ENCODE results near the gene SPEG.
"Not testable (repeated sequence)": the region's sequence is repeated elsewhere in the genome, so short reads cannot be mapped to it uniquely, and the experiment has no call there.

Gene SPEG

DNA sequence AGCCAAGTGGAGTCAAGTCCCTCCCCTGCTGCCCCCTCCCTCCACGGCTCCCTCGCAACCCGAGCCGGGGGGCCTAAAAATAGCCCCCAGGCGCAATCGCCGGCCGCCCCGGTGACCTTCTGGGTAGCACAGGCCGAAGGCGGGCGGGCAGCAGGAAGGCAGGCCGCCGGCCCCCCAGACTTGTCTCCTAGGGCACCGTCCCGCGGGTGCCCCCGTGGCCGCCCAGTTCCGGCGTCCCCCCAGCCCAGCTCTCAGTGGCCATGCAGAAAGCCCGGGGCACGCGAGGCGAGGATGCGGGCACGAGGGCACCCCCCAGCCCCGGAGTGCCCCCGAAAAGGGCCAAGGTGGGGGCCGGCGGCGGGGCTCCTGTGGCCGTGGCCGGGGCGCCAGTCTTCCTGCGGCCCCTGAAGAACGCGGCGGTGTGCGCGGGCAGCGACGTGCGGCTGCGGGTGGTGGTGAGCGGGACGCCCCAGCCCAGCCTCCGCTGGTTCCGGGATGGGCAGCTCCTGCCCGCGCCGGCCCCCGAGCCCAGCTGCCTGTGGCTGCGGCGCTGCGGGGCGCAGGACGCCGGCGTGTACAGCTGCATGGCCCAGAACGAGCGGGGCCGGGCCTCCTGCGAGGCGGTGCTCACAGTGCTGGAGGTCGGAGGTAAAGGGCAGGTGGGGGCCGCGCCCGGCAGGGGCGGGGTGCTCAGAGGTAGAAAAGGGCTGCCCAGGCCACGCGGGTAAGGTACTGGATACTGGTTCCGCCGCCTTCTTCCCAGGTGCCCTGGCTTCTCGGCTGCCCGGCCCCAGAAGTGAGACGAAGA is at the start of gene SPEG:
SPEG (plus strand) TSS at position 126 of the 808 bp plus-strand sequence; CDS start at position 261, 135 bp downstream.
- no peak for DNase-seq (ENCODE audit: low spot score)

DNA sequence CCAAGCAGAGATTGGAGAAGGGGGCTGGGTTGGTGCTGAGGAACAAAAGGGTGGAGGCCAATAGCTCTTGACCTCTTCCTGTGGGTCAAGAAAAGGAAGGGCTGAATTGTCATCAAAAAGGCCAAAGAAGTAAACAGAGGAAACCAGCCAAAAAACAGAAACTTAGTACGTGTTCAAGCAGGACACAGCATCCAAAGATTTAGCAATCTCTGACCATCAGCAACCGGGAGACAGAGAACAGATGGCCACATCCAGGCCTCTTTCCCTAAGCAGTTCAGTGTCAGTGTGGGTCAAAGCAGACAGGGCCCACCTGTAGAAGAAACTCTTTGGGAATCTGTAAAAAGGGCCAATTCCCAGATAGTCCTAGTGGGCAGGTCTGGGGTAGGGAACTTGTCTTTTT is 49.8 kb upstream of the SPEG start:
- no peak for DNase-seq (ENCODE audit: low spot score)

DNA sequence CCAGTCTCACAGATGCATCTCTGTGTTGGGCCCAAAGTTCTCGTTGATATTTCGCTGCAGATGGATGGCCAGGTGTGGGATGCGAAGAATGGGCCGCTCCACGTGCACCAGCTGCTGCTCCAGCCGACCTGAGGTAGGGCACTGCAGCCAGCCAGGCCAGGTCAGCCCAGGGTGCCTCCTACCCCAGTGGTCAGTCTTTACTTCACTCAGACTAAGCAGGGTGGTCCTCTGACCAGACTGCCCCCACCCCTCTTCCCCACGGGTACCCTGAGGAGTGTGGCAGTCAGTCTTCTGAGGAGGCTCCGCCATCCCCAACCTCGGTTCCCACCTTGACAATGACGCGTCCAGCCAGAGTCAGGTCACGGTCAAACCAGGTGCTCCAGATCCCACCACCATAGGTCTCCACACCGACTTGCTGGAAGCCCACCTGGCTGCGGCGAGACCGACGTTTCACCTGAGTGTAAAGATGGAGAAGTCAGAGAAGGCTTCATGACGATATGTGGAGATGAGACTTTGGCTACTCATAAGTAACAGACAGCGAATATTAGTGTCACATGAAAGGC is 48.6 kb upstream of the SPEG start:
- no peak for DNase-seq (ENCODE audit: low spot score)

DNA sequence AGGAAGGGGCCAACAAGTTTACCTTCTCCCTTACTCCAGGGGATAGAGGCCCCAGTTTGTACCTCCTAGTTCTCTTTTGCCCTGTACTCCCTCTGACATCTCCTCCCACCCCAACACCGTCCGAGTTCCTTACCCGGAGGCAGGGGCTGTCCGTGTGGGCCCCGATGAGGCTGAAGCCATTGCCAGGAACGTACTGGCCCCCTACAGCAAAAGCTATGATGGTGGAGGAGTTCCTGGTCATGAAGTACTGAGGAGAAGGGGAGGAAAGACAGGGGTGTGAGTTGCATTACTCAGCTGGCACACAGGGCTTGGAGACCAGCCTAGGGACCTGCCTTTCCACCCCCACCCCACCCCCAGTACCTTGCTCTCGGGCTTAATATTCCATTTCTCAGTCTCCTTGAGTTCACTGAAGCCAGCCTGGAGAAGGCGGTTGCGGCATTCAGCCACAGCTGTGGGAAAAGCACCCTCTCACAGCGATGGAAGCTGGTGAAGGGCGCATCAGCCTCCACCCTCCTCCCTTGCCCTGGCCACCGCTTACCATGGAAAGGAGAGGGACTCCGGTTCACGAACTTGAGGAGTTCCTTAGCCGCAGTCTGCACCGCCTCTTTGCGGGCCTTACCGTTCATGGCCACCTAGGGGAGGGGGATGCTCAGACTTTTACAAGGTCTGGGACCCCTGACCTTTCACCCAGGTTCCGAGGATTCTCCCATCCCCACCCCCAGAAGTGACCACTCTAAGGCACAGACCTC is 47.9 kb upstream of the SPEG start:
- no peak for DNase-seq (ENCODE audit: low spot score)

DNA sequence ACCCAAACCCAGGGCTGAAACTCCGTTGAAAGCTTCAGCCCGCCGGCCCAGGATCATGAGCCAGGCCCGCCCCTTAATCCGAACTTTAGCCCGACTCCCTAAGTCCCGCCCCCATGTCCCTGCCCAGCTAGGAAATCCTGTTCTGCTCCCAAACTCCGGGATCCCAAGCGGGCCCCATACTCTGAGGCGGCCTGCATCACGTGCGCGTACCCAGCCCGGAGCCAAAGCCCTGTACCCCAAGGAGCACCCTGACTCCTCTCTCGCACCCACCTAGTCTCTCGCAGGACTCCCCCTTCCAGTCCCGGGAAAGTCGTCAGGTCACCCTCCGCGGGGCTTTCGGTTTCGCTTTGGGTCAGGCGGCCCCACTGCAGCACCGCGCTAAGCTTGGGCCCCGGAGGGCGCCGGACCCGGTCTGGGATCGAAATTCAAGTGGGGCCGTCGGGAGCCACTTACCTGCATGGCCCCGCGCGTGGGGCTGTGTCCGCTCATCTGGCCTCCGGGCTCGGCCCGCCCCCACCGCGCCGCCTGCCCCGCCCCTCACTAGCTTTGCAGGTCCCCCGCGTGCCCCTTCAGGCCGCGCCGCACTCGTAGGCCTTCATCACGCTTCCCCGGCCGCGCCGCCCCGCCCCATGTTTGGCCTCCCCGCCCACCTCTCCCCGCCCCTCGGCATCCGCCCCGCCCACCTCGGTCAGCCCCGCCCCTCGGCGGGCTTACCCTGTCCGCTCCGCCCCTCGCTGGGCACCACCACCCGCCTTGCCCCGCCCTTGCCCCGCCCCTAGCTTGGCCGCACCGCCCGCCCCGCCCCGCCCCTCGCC is 47.1 kb upstream of the SPEG start, which contains the start of gene DNPEP:
DNPEP (minus strand) TSS at position 607 of the 815 bp plus-strand sequence; CDS start at position 489, 118 bp downstream.
- DNase-seq (ENCODE audit: low spot score) = peak; percentile 90

DNA sequence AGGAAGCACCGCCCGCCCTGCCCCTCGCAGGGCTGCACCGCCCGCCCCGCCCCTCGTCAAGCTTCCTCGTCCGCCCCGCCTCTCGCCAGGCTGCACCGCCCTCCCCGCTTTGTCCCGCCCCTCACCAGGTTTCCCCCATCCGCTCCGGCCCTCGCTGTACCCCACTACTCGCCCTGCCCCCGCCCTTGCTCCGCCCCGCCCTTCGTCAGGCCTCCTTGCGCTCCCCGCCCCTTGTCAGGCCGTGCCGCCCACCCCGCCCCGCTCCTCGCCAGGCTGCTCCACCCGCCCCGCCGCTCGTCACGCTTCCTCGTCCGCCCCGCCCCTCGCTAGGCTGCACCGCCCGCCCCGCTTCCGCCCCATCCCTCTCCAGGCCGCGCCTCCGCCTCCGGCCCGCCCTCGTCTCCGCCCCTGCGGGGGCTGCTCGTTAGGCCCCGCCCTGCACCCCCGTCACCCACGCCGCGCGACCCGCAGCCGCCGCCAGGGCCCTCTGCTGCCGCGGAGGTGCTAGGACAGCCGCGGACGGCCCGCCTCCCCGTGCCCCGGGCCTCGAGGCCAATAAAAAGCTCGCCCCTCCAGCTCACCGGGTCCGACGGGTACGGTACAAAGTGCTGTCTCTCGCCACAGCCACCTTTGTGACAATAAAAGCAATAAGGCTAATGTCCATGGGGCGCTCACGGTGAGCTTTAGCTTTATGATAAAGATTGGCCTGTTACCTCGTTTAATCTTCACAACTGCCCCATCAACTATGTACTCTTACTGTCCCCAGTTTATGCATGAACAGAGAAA is 46.3 kb upstream of the SPEG start:
- peak; percentile 95 for DNase-seq (ENCODE audit: low spot score)

DNA sequence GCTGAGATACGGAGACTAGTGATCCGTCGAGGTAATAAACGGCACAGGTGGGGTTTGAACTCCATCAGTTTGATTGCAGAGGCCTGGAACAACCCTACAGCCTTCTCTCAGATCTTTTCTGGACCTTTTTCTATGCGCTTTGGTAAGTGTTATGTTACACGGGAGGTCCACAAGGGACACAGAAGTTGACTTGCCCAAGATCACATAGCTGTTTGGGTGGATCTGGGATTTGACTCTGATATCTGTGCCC is 45.8 kb upstream of the SPEG start:
- no peak for DNase-seq (ENCODE audit: low spot score)

DNA sequence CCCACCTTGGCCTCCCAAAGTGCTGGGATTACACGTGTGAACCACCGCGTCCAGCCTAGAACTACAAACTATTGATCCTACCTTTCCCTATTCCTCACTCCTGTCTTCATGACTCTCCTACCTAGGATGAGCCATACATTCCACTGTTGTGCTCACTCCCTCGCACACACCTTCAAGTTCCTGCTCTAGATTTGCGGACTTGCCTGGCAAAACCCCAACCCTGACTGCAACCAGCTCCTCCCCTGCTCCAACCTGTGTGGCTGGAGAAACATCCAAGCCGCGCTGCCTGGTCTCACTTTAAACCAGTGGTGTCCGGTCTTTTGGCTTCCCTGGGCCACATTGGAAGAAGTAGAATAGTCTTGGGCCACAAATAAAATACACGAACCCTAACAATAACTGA is 41.9 kb upstream of the SPEG start:
- no peak for DNase-seq (ENCODE audit: low spot score)

DNA sequence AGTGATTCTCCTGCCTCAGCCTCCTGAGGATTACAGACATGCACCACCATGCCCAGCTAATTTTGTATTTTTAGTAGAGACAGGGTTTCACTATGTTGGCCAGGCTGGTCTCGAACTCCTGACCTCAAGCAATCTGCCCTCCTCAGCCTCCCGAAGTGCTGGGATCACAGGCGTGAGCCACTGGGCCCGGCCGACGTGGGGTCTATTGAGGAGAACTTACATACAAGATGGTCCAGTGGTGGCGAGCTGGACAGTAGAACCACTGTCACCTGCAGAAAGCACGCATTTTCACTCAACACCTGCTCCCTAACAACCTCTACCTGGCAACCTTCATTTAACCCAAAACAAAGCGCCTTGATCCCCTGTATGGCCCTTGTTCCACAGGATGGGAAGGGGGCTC is 39.6 kb upstream of the SPEG start:
- DNase-seq (ENCODE audit: low spot score) = not testable (repeated sequence)

DNA sequence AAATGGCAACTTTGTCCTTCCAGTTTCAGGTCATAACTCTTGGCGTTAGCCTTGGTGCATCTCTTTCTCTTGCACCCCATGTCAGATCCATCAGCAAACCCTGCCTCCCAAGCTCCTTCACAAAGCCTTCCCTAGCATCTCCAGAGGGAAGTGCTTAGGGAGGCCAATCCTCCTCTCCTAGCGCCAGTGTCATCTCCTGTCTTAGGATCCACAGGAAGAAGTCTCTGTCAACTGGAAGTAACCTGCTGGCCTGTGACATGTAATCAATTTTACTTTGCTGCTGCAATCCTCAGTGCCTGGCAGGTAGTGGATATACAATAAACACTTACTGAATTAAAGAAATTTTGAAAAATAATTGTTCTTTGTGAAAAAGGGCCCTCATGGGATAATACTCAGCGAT is 39.0 kb upstream of the SPEG start:
- no peak for DNase-seq (ENCODE audit: low spot score)

DNA sequence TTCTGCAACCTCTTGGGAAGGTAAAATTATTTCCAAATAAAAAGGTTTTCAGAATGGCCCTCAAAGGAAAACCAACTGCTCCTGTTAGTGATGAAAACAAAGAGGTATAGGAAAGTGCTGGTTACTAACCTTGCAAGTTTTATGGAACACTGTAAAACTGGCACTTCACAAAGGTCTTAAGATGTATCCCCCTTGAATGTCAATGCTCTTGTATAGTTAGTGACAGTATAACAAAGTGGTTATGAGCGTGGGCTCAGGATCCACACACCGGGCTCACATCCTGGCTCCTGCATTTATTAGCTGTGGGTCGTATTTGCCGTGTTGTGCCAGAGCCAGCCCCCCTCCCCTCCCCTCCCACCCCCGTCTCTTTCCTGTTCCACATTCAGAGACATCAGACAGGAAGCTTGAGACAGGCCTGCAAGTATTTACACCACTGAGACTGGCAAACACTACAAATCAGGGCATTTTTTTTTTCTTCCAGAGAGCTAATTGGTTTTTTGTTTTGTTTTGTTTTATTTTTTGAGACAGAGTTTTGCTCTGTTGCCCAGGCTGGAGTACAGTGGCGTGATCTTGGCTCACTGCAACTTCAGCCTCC is 37.7 kb upstream of the SPEG start:
- DNase-seq (ENCODE audit: low spot score) = no peak

DNA sequence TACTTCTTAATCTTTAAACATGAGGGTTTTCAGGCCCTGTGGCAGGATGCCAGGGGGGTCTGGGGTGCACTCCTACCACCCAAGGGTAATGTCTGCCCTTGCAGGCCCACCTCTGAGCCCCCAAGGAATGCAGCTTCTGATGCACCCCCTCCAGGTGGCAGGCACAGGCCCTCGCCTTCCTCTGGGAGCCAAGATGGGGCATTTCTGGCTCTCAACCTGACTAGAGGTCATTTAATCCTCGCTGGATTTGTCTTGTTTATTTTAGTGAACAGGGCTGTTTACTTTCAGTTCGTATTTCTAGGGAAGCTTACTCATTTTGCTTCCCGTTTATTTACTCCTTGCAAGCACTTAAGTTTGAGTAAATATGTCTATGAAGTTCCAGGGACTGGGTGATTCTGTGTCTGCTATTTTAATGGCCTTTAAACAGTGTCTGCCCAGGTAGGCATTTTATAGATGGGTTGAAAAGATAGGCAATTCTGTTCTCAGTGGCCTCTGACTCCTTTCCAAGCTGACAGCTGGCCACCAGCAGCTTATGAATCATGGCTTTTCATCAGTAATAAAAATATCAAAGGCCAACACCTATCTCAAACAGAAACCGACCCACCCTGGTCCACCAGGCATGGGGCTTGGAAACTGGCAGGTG is 35.8 kb upstream of the SPEG start:
- no peak for DNase-seq (ENCODE audit: low spot score)

DNA sequence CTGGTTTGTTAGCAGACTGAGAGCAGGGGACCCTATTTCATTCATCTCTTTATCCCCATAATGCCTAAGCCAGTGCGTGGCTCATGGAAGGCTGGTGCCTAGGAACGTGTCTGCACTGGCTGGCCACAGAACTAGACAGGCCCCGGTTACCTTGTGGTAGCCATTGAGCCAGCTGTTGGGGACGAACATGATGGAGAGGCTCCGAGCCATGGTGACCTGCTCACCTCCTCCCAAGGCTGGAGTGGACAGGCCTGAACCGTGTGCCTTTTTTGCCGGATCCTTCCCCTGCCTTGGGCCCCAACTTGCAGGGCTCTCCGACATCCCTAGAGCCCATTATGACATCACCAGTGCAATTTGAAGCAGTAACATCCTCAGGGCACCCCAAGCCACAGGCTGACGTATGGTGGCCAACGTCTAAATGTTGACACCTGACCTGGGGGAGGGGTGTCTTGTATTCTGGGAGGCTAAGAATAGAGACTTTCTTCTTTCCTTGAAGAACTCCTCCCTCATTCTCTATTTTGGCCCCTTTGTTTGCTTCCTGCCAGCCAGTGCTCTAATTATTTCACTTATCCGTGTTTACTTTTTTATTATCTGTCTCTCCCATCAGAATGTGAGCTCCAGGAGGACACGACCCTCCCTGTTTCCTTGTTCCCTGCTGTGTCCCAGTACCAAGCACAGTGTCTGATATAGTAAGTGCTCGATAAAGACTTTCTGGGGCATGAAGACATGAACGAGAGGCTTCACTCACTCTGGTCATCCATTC is 34.7 kb upstream of the SPEG start:
- no peak for DNase-seq (ENCODE audit: low spot score)

DNA sequence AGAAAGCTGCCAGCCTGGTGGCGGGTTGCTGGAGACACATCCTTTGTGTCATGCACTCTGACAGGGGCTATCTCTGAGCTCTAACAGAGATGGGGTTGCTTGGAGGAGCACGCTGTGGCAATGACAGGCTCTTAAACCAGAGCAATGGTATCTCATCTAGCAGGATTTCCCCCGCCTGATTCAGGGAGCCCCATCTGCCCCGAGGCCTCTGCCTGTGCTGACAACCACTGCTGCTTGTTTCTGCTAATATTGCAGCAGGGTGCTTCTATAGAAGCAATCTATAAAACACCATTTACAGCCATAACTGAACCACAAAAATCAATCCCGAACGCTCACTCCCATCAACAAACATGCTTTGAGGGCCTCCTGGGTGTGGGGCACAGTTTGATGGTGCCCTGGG is 34.1 kb upstream of the SPEG start:
- DNase-seq (ENCODE audit: low spot score) = no peak

DNA sequence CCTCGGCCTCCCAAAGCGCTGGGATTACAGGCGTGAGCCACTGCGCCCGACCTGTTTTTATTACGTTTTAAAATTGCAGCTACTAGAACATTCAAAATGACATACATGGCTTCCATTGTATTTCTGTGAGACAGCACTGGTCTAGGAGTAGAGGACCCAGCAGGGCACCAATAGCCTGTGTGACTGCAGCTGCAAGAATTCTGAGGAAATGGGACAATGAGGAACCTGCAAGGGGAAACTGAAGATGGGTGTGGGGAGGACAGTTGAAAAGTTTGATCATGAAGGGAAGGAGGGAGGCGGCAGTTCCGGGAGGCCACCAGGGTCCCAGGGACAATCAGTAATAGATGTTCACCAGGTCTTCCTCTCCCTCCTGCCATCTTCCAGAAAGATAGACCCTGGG is 33.0 kb upstream of the SPEG start:
- DNase-seq (ENCODE audit: low spot score) = no peak

DNA sequence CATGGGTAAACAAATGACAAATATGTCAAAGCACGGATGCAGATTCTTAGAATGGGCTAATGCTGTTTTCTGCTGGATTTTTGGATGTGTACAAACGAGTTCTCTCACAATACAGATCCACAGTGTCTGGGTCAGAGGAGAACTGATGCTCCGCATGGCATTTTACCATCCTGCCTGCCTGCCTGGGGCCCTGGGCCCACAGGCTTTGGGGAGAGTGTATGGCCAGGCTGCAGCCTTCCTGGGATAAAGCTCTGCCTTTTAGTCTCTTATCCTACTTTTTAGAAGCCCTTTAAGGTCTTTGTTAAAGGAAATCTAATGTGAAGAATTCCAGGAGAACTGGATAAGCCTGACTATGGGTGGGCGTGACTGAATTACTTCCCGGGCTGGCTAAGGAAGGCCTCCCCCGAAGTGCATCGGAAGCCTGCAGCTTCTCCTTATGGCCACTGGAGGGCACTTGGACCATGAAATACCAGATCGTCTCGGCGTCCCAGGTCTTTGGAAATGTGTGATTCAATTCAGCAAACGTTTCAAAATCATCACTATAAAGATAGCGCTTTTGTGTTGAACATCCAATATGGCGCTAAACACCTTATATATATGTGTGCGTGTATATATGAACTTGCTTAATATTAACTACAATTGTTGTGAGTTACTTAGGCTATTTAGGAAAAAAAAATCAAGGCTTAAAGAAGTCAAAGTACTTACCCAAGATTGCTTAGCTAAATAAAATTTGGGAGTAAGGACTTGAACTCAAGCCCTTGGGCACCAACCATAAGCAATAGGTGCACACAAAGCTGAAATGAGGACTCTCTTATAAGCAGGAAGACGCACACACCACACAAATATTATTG is 31.8 kb upstream of the SPEG start:
- peak; percentile 81 for DNase-seq (ENCODE audit: low spot score)

DNA sequence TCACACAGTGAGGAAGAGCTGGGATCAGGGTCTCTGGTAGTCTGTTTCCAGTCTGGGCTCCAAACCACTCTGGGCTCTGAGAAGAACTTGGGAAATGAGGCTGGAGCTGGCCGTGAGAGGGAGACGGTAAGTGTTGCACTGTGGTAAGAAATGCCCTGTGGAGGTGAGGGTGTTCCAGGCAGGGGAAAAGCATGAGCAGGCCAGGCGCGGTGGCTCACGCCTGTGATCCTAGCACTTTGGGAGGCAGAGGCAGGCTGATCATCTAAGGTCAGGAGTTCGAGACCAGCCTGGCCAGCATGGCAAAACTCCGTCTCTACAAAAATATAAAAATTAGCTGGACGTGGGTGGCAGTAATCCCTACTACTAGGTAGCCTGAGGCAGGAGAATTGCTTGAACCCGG is 30.8 kb upstream of the SPEG start:
- DNase-seq (ENCODE audit: low spot score) = no peak

DNA sequence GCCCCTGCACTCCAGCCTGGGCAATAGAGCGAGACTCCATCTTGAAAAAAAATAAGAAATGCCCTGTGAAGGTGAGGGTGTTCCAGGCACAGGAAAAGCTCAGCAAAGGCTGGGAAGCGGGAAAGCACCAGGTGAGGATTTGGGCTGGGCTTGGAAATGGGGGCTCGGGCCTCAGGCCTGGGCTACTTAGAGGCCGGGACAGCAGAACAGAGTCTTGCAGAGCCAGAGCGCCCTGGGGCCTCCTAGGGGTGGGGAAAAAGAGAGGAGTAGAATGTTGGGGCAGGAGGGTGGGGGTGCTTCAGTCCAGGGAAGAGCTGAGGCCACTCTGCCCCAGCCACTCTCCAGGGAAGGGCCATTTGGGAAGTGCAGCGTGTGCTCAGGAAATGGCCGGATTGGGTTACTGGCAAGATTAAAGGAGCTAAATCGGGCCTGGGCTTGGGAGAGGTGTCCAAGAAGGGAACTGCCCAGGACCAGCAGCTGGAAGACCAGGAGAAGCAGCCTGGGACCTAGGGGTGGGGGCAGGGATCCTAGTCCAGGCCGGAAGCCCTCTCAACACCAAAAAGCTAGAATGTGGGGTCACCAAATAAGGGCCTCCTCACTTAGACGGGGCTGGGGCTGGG is 30.2 kb upstream of the SPEG start:
- DNase-seq (ENCODE audit: low spot score) = no peak

DNA sequence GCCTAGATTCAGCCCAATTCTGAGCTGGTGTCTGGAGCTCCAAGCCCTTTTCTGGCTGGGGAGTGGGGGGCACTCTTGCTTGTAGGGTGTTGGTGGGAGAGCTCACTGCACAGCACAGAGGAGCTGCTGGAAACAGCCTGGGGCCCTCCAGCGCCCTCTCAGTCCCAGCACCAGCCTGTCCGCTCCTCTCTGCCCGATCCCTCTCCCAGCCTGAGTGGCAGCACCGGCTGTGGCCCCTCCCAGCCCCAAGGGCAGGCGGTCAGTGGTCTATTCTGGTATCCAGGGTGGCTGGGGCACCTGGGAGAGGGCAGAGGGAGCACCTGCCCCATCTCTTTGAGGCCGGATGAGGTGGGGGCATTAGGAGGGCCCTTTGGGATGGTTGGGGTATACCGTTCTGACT is 29.7 kb upstream of the SPEG start:
- DNase-seq (ENCODE audit: low spot score) = no peak
